Dedifferentiated amniotic fluid mesenchymal stem cell (primary cell): Measurements from ENCODE around the gene ARTN.

Experiments used
- DNase-seq: peaks from one replicate; pipeline ENCODE4 v3.0.0-alpha.2; 2016; ENCODE audit errors: extremely low spot score

The ARTN gene

DNA sequence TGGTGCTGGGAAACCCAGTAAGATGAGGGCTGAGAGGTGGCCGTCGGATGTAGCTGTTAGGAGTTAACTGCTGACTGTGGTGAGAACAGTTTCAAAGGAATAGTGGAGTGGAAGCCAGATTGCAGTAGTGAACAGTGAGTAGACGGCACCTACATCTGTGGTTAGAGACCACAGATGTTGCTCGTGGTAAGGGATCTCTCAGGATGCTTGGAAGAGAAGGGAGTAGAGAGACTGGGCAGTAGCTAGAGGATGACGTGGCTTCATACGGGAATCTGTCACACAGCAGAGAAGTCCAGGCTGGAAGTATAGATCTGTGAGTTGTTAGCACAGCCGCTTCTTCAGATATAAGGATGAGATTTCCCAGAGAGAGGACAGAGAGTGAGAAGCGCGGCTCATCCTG, 7.8 kb upstream of the ARTN start:
- no peak for DNase-seq

GRCh38 chr1:43930168-43930948, 3.2 kb upstream of the ARTN start:
- DNase-seq, result no peak

DNA sequence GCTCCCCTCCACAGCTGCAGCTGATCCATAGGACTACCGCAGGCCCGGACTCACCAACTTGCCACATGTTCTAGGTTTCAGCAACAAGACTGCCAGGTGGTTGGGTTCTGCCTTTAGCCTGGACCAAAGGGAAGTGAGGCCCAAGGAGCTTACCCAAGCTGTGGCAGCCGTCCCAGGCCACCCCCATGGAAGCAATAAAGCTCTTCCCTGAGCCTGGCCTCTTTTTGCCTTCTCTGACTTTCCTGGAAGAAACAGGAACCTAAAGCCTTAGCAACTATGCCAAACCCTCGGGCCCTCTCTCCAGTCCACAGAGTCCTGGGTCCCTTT, 2.7 kb upstream of the ARTN start:
- DNase-seq, result no peak

DNA sequence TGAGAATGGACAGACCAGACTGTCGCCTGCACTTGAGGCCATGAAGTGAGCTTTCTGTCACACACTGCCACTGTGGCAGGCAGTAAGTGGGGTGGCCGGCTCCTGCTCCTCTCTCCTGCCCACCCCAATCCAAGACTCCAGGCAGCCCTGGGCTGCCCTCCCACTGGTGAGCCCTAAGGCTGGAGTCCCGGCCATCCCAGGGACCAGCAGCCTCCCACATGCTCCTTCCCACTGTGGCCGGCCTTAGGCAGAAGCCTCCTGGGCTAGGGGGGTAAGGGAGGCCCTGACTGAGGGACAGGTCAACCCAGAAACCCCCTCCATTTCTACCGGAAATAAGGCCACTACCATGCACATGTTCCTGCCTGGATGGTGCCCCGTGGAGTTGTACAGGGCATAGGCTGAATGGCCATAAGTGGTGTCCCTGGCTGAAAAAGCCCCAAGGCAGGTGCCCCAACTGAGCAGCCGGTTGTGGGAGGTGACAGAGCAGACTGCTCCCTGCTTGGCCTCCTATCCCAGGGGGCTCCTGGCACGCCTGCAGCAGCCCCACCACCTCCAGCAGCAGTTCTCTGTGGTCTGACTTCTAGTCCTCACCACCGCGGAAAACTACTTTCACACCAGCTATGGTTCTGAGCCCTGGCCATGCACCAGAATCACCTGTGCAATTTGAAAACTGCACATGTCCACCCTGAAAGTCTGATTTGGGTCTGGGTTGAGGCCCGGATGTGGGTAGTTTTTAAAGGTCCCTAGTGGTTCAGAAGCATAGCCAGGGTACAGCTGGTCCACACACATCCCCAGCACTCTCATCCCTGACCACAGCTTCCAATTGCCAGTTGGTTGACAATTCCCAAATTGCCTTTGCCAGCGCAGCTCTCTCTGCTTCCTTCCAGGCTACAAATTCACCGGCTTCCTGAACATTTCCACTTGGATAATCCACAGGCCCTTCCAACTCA, 1.6 kb upstream of the ARTN start:
- no peak for DNase-seq

GRCh38 chr1:43932786-43933385, 715 bp upstream of the ARTN start:
- peak; percentile 36 for DNase-seq

DNA sequence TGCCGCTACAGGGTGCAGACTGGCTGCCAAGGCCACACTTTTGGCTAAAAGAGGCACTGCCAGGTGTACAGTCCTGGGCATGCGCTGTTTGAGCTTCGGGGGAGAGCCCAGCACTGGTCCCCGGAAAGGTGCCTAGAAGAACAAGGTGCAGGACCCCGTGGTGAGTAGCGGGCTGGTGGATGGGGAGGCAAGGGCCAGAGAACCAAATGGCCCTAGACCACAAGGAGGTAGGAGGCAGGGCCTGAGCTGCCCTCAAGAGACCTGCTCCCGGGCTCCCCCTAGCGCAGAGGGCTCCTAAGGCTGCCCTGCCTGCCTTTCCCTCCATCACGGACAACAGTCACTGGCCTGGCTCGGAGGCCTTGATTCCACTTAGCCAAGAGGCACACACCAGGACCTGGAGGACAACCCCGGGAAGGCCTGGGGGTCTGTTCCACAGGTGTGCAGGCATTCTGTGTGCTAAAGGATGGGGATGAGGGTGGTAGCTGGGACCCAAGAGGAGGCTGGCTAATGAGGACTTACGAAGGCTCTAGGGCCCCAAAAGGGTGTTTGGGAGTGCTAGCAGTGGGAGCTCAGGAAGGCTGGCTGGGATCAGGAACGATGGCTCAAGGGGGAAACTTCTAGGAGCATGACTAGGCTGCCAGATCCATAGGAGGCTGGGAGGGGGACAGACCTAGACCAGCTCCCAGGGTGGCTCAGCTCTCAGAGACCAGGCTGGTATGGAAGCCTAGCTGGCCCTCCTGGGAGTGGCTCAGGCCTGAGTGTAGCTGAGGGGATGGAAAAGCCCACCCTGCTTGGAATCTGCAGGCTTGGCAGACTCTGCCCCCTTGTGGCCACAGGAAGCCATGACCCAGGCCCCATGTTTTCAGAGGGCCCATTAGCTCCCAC, 742 bp downstream of the ARTN start:
- DNase-seq, result peak; percentile 44

- no peak for DNase-seq
Measured at GRCh38 chr1:43934986-43935324, 1.4 kb downstream of the ARTN start.

DNA sequence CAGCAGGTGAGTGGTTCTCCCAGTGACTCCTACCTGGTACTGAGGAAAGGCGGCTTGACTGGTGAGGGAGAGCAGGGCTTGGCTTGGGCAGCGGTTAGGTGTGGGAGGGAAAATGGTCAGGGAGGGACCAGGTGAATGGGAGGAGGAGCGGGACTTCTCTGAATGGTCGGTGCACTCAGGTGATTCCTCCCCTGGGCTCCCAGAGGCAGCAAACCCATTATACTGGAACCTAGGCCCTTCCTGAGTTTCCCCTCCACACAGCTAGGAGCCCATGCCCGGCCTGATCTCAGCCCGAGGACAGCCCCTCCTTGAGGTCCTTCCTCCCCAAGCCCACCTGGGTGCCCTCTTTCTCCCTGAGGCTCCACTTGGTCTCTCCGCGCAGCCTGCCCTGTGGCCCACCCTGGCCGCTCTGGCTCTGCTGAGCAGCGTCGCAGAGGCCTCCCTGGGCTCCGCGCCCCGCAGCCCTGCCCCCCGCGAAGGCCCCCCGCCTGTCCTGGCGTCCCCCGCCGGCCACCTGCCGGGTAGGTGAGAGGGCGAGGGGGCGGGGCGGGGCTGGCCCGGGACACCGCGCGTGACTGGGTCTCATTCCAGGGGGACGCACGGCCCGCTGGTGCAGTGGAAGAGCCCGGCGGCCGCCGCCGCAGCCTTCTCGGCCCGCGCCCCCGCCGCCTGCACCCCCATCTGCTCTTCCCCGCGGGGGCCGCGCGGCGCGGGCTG, 2.3 kb downstream of the ARTN start:
- DNase-seq, result no peak

DNA sequence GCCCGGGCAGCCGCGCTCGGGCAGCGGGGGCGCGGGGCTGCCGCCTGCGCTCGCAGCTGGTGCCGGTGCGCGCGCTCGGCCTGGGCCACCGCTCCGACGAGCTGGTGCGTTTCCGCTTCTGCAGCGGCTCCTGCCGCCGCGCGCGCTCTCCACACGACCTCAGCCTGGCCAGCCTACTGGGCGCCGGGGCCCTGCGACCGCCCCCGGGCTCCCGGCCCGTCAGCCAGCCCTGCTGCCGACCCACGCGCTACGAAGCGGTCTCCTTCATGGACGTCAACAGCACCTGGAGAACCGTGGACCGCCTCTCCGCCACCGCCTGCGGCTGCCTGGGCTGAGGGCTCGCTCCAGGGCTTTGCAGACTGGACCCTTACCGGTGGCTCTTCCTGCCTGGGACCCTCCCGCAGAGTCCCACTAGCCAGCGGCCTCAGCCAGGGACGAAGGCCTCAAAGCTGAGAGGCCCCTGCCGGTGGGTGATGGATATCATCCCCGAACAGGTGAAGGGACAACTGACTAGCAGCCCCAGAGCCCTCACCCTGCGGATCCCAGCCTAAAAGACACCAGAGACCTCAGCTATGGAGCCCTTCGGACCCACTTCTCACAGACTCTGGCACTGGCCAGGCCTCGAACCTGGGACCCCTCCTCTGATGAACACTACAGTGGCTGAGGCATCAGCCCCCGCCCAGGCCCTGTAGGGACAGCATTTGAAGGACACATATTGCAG, 3.0 kb downstream of the ARTN start:
- no peak for DNase-seq

GRCh38 chr1:43937179-43937865, 3.7 kb downstream of the ARTN start:
- no peak for DNase-seq

DNA sequence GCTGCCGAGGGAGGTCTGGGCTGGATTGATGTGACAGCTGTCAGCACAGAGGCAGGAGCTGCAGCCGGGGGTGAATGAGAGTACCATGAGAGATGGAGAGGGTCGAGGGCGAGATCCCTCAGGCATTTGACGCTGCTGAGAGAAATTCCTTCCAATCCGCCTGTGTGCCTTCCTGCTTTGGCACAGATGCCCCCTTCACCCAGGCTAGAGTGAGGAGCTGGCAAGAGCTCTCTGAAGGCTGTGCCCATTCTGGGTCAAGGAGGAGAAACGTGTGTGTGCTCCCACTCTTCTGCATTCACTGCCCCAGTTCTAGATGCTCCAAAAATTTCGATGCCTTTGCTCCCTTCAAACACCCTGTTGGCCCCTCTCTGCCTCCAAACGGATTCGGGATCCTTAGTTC, 4.8 kb downstream of the ARTN start:
- DNase-seq, result no peak

- DNase-seq, result no peak
Measured at GRCh38 chr1:43938892-43939587, 5.4 kb downstream of the ARTN start.

DNA sequence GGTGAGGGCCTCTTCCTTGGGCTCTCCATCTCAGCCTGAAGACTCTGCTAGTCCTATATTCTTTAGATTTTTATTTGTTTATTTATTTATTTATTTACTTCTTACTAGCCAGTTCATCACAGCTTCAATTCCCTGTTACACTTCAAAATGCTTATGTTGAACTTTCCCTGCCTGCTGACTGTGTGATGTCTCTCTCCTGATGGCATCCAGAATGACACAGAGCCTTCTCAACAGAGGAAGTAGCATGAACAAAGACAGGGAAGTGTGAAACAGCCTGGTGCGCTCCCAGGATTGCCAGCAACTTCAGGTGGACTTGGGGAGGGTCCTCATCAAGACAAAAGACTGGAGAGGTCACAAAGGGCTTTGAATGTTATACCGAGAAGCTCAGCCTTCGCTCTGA, 8.8 kb downstream of the ARTN start:
- DNase-seq, result no peak

- DNase-seq, result no peak
Measured at GRCh38 chr1:43944860-43945259, 11.3 kb downstream of the ARTN start.

GRCh38 chr1:43945674-43946235, 12.2 kb downstream of the ARTN start:
- DNase-seq, result no peak

GRCh38 chr1:43946236-43947060, 12.8 kb downstream of the ARTN start, which contains the start of gene IPO13:
IPO13 (plus strand) TSS chr1:43946950; CDS start chr1:43947601, 651 bp downstream.
- peak; percentile 94 for DNase-seq

GRCh38 chr1:43947061-43947873, 13.7 kb downstream of the ARTN start:
- DNase-seq, result no peak
